Osteoblast (primary cell): ENCODE data around the gene SUGCT. TPM values are rescaled to one million over a fixed set of nuclear protein-coding genes. Genes with fewer than 3 reads are reported as not detected.

Source experiments
- DNase-seq: peaks from one replicate; pipeline ENCODE4 v3.0.0; 2011; ENCODE audit warnings: low spot score, mixed read lengths; ENCODE audit not compliant: insufficient read length; ENCODE audit errors: missing footprints
- H2AFZ ChIP-seq: 2 replicates; pipeline ENCODE4 v1.6.0; 2011; ENCODE audit warnings: mild to moderate bottlenecking, low read length
- H3K27ac ChIP-seq: 2 replicates; pipeline ENCODE4 v1.5.1; 2011; ENCODE audit warnings: mild to moderate bottlenecking, low read depth, low read length, moderate library complexity
- H3K27me3 ChIP-seq: 2 replicates; pipeline ENCODE4 v1.6.0; 2012; ENCODE audit warnings: mild to moderate bottlenecking, control low read depth, inconsistent platforms, low read length, moderate library complexity; ENCODE audit not compliant: insufficient read depth
- H3K36me3 ChIP-seq: 2 replicates; pipeline ENCODE4 v1.5.1; 2011; ENCODE audit warnings: mild to moderate bottlenecking, low read length, control low read depth, moderate library complexity; ENCODE audit not compliant: insufficient read depth
- H3K4me1 ChIP-seq: 2 replicates; pipeline ENCODE4 v1.5.1; 2011; ENCODE audit warnings: mild to moderate bottlenecking, low read length, control low read depth, moderate library complexity; ENCODE audit not compliant: insufficient read depth
- H3K4me2 ChIP-seq: 2 replicates; pipeline ENCODE4 v1.6.0; 2011; ENCODE audit warnings: mild to moderate bottlenecking, low read length; ENCODE audit not compliant: insufficient read depth
- H3K4me3 ChIP-seq: fragments of 200-600 bp; sonication (generic); 3 replicates; pipeline ENCODE4 v1.5.1; 2012; ENCODE audit warnings: mild to moderate bottlenecking, low read length, inconsistent platforms; ENCODE audit not compliant: insufficient read depth
- H3K79me2 ChIP-seq: 2 replicates; pipeline ENCODE4 v1.6.0; 2012; ENCODE audit warnings: mild to moderate bottlenecking, low read length, control low read depth, inconsistent platforms; ENCODE audit not compliant: insufficient read depth
- H3K9me3 ChIP-seq: 2 replicates; pipeline ENCODE4 v1.5.1; 2011; ENCODE audit warnings: low read depth, low read length, control low read depth
- H4K20me1 ChIP-seq: 2 replicates; pipeline ENCODE4 v1.6.0; 2012; ENCODE audit warnings: mild to moderate bottlenecking, low read length, control low read depth; ENCODE audit not compliant: insufficient read depth
- total RNA-seq: library from RNA; depleted of rRNA; stranded (reverse); fragments of >200 nt; gene quantifications from 2 replicates; pipeline ENCODE4 v1.2.3, GENCODE V29; 2012
- TF ChIP-seq, protein P1 (sequence below): IDR thresholded peaks from 2 replicates; pipeline ENCODE4 v1.5.1; 2011; ENCODE audit warnings: mild to moderate bottlenecking, low read depth, low read length, moderate library complexity; ENCODE audit errors: extremely low read depth

The SUGCT gene
- total RNA-seq, 1 donor = 21.7 TPM

DNA sequence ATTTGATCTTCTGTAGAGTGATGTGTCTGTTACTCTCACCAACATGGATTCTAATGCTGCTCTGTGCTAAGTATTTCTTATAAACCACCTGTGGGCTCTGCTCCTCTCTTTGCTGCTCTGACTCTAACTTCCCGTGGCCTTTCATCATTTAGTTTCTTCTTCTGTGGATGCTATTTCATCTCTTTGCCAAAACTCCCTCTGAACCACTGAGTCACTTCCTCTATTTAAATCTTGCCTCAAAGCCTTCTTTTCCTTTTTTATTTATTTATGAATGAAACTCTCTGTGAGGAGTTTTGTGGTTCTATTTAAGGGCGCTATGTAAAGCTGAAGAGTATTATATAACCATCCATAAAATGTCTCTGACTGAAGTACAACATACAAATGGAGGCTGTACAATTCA is 538.5 kb downstream of the SUGCT start:
- Histone ChIP-seq H4K20me1 (no peaks in the 10 kb centered on the region), H3K9me3 (no peaks in the 10 kb centered on the region), H3K4me3 (no peak overlapping the region), H3K27ac (peak overlapping the region; percentile 31), H2AFZ (peak overlapping the region; percentile 16), H3K4me1 (peaks cover 16% of the 10 kb centered on the region), H3K79me2 (no peaks in the 10 kb centered on the region), H3K4me2 (peak overlapping the region; percentile 28), H3K27me3 (no peaks in the 10 kb centered on the region), H3K36me3 (no peaks in the 10 kb centered on the region)
- TF ChIP-seq, protein P1, sequence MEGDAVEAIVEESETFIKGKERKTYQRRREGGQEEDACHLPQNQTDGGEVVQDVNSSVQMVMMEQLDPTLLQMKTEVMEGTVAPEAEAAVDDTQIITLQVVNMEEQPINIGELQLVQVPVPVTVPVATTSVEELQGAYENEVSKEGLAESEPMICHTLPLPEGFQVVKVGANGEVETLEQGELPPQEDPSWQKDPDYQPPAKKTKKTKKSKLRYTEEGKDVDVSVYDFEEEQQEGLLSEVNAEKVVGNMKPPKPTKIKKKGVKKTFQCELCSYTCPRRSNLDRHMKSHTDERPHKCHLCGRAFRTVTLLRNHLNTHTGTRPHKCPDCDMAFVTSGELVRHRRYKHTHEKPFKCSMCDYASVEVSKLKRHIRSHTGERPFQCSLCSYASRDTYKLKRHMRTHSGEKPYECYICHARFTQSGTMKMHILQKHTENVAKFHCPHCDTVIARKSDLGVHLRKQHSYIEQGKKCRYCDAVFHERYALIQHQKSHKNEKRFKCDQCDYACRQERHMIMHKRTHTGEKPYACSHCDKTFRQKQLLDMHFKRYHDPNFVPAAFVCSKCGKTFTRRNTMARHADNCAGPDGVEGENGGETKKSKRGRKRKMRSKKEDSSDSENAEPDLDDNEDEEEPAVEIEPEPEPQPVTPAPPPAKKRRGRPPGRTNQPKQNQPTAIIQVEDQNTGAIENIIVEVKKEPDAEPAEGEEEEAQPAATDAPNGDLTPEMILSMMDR = no peak
- DNase-seq = peak; percentile 74

- no peaks in the 10 kb centered on the region for H3K79me2 ChIP-seq
- no peak overlapping the region for H3K4me3 ChIP-seq
- no peak overlapping the region for H3K27ac ChIP-seq
- TF ChIP-seq, protein P1 = no peak
- H4K20me1 ChIP-seq = no peaks in the 10 kb centered on the region
- H3K4me1 ChIP-seq = peaks cover 16% of the 10 kb centered on the region
- no peaks in the 10 kb centered on the region for H3K9me3 ChIP-seq
- H3K27me3 ChIP-seq = no peaks in the 10 kb centered on the region
- H3K36me3 ChIP-seq = no peaks in the 10 kb centered on the region
- no peak for DNase-seq
- H2AFZ ChIP-seq = peak overlapping the region; percentile 64
- no peak overlapping the region for H3K4me2 ChIP-seq
Observed at GRCh38 chr7:40674316-40674715, 539.5 kb downstream of the SUGCT start.

DNA sequence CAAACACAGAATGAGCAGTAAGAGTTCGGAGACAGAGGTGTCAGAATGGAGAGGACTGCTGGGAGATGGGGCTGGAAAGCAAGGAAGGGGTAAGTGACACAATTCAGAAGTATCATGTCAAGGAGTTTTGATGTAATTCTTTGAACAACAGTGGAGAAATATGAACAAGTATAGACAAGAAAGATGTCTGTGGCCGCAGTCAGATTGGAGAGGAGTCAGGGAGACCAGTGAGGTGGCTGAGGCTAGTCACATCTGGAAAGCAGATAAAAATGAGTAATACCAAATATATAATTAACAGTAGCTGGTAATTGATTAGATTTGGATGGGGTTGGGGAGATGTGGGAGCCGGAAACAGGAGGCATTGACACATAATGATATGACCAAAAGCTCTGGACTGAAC is 540.9 kb downstream of the SUGCT start:
- TF ChIP-seq, protein P1 = no peak
- Histone ChIP-seq H3K4me3 (no peak overlapping the region), H3K36me3 (no peaks in the 10 kb centered on the region), H4K20me1 (no peaks in the 10 kb centered on the region), H3K4me2 (no peak overlapping the region), H2AFZ (no peak overlapping the region), H3K4me1 (peaks cover 16% of the 10 kb centered on the region), H3K27me3 (no peaks in the 10 kb centered on the region), H3K79me2 (no peaks in the 10 kb centered on the region), H3K27ac (no peak overlapping the region), H3K9me3 (no peaks in the 10 kb centered on the region)
- no peak for DNase-seq

- H3K27ac ChIP-seq = no peak overlapping the region
- peaks cover 16% of the 10 kb centered on the region for H3K4me1 ChIP-seq
- H3K27me3 ChIP-seq = no peaks in the 10 kb centered on the region
- no peak overlapping the region for H3K4me2 ChIP-seq
- no peaks in the 10 kb centered on the region for H4K20me1 ChIP-seq
- TF ChIP-seq, protein P1 = no peak
- H2AFZ ChIP-seq = no peak overlapping the region
- no peaks in the 10 kb centered on the region for H3K36me3 ChIP-seq
- no peak for DNase-seq
- H3K79me2 ChIP-seq = no peaks in the 10 kb centered on the region
- no peak overlapping the region for H3K4me3 ChIP-seq
- no peaks in the 10 kb centered on the region for H3K9me3 ChIP-seq
Observed at GRCh38 chr7:40676221-40676620, 541.4 kb downstream of the SUGCT start.
